Measurements from ENCODE around the gene SMARCE1.

SMARCE1 gene

DNA sequence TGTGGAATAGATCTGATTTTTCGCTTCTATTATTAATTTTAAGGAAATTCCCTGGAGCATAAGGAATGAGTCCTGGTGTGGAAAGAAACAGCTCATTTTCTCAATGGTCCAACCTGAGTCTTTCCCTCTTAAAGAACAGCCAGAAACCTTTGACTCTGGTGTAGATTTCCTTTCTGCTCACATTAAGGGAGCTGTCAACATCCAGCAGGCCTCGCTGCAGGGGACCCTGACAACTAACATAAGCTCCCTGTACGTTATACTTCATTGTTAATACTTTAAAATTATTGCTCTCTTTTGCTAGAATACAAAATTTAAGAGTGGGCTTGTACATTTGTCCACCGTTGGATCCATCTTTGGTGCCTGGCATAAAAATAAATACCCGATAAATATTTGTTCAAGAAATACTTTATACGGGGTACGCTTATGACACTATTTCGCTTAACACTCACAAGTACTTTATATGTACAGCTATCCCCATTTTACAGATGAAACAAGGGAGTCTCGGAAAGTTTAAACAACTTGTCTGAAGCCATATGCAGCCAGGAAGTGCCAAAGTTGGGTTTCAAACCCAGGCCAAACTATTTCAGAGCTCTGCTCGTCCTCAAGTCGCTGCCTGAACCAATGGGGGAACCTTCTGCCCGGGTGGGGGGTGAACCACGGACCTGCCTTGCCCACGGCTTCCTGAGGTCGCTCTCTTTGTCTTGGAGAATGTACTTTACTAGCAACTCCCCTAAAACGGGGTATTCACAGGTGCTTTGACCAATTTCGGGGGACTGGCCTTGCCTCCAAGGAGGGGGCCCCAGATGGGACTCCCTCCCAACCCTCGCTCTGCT lies 611 bp downstream of the SMARCE1 start:
- Histone ChIP-seq H3K36me3 (ENCODE audit: control insufficient read depth in 1 of 2, insufficient read depth in 2 of 2, low read depth in 1 of 2, low read length in 2 of 2) (peaks cover 0 to 35% of the 10 kb centered on the region in 2 experiments), H4K8ac (ENCODE audit: low read length) (peak overlapping the region; percentile 97), H3K79me1 (replicated peaks; ENCODE audit: low read length, poor library complexity, severe bottlenecking) (peaks cover 7% of the 10 kb centered on the region), H3K14ac (ENCODE audit: low read length in 2 of 2) (peak overlapping the region; percentile 43 to 75), H3K4me1 (ENCODE audit: control insufficient read depth, insufficient read depth, low read depth, low read length) (peaks cover 1% of the 10 kb centered on the region), H3K18ac (ENCODE audit: low read depth in 1 of 2, low read length in 2 of 2) (peak overlapping the region; percentile 86 to 100), H2AFZ (ENCODE audit: low read depth, low read length) (peak overlapping the region; percentile 10), H3K9ac (ENCODE audit: low read length) (peak overlapping the region; percentile 98), H3K27me3 (ENCODE audit: control insufficient read depth in 1 of 2, insufficient read depth in 1 of 2, low read length in 2 of 2) (no peaks in the 10 kb centered on the region), H2AK5ac (ENCODE audit: low read length, severe bottlenecking) (peak overlapping the region; percentile 78), H2BK12ac (ENCODE audit: low read length in 2 of 2) (no peak overlapping the region), H2BK15ac (ENCODE audit: low read depth, poor library complexity, severe bottlenecking) (no peak overlapping the region), H3K9me3 (ENCODE audit: control insufficient read depth, low read length) (no peaks in the 10 kb centered on the region), H2BK120ac (ENCODE audit: low read depth, low read length) (peak overlapping the region; percentile 97), H3K4me3 (ENCODE audit: insufficient read depth in 1 of 2, low read depth in 1 of 2, low read length in 2 of 2) (peak overlapping the region; percentile 87 to 98), H3K23ac (ENCODE audit: low read length in 2 of 2) (no peak overlapping the region), H3K27ac (ENCODE audit: low read length, poor library complexity, severe bottlenecking) (peak overlapping the region; percentile 98), H3K4me2 (ENCODE audit: low read length, poor library complexity, severe bottlenecking) (peak overlapping the region; percentile 72), H3K4ac (ENCODE audit: low read depth in 1 of 2, low read length in 2 of 2) (peak overlapping the region; percentile 99 to 100), H2BK5ac (ENCODE audit: low read depth, low read length, poor library complexity, severe bottlenecking) (peak overlapping the region; percentile 97), H4K91ac (ENCODE audit: low read length) (peak overlapping the region; percentile 34)
- WGBS = 21% methylated on average over 16 of the region's 18 CpGs
- DNase-seq = peak; percentile 20

GRCh38 chr17:40645943-40646342 lies 1.7 kb downstream of the SMARCE1 start:
- Histone ChIP-seq H3K4me1 (ENCODE audit: control insufficient read depth, insufficient read depth, low read depth, low read length) (peaks cover 1% of the 10 kb centered on the region), H3K18ac (ENCODE audit: low read depth in 1 of 2, low read length in 2 of 2) (no peak overlapping the region), H3K4me3 (ENCODE audit: insufficient read depth in 1 of 2, low read depth in 1 of 2, low read length in 2 of 2) (peak overlapping the region in 1 of 2 experiments; percentile 98), H3K23ac (ENCODE audit: low read length in 2 of 2) (no peak overlapping the region), H3K9ac (ENCODE audit: low read length) (peak overlapping the region; percentile 98), H3K4me2 (ENCODE audit: low read length, poor library complexity, severe bottlenecking) (no peak overlapping the region), H2AFZ (ENCODE audit: low read depth, low read length) (no peak overlapping the region), H3K27me3 (ENCODE audit: control insufficient read depth in 1 of 2, insufficient read depth in 1 of 2, low read length in 2 of 2) (no peaks in the 10 kb centered on the region), H3K36me3 (ENCODE audit: control insufficient read depth in 1 of 2, insufficient read depth in 2 of 2, low read depth in 1 of 2, low read length in 2 of 2) (peaks cover 0 to 46% of the 10 kb centered on the region in 2 experiments), H2BK120ac (ENCODE audit: low read depth, low read length) (no peak overlapping the region), H2BK5ac (ENCODE audit: low read depth, low read length, poor library complexity, severe bottlenecking) (no peak overlapping the region), H3K79me1 (replicated peaks; ENCODE audit: low read length, poor library complexity, severe bottlenecking) (peaks cover 7% of the 10 kb centered on the region), H3K27ac (ENCODE audit: low read length, poor library complexity, severe bottlenecking) (no peak overlapping the region), H3K9me3 (ENCODE audit: control insufficient read depth, low read length) (no peaks in the 10 kb centered on the region), H4K91ac (ENCODE audit: low read length) (no peak overlapping the region), H2AK5ac (ENCODE audit: low read length, severe bottlenecking) (no peak overlapping the region), H4K8ac (ENCODE audit: low read length) (no peak overlapping the region), H2BK15ac (ENCODE audit: low read depth, poor library complexity, severe bottlenecking) (no peak overlapping the region), H2BK12ac (ENCODE audit: low read length in 2 of 2) (no peak overlapping the region), H3K4ac (ENCODE audit: low read depth in 1 of 2, low read length in 2 of 2) (no peak overlapping the region), H3K14ac (ENCODE audit: low read length in 2 of 2) (no peak overlapping the region)
- 100% methylated on average over 2 of the region's 2 CpGs for WGBS
- DNase-seq = peak; percentile 20

DNA sequence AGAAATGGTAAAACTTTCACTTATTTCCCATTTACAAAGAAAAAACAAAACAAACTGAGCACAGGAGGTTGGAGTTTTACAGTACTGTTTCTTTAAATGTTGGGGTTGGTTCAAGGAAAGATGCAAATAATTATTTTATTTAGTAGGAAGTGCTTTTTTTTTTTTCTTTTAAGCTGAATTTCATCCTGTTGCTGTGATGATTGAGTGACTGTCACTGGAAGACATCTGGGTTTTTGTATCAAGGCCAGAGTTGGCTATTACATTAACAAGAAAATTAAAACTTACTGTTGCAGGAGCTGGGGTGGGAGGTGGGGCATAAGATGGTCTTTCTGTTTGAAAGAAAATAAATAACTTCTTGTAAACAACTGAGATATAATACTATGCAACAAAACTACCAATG lies 2.3 kb downstream of the SMARCE1 start:
- Histone ChIP-seq H2BK12ac (ENCODE audit: low read length in 2 of 2) (no peak overlapping the region), H2AK5ac (ENCODE audit: low read length, severe bottlenecking) (no peak overlapping the region), H3K4ac (ENCODE audit: low read depth in 1 of 2, low read length in 2 of 2) (no peak overlapping the region), H3K27me3 (ENCODE audit: control insufficient read depth in 1 of 2, insufficient read depth in 1 of 2, low read length in 2 of 2) (no peaks in the 10 kb centered on the region), H2BK120ac (ENCODE audit: low read depth, low read length) (no peak overlapping the region), H3K79me1 (replicated peaks; ENCODE audit: low read length, poor library complexity, severe bottlenecking) (peaks cover 7% of the 10 kb centered on the region), H4K8ac (ENCODE audit: low read length) (no peak overlapping the region), H3K14ac (ENCODE audit: low read length in 2 of 2) (no peak overlapping the region), H3K9me3 (ENCODE audit: control insufficient read depth, low read length) (no peaks in the 10 kb centered on the region), H3K18ac (ENCODE audit: low read depth in 1 of 2, low read length in 2 of 2) (no peak overlapping the region), H3K27ac (ENCODE audit: low read length, poor library complexity, severe bottlenecking) (no peak overlapping the region), H2AFZ (ENCODE audit: low read depth, low read length) (no peak overlapping the region), H3K4me2 (ENCODE audit: low read length, poor library complexity, severe bottlenecking) (no peak overlapping the region), H3K23ac (ENCODE audit: low read length in 2 of 2) (no peak overlapping the region), H3K9ac (ENCODE audit: low read length) (peak overlapping the region; percentile 98), H4K91ac (ENCODE audit: low read length) (no peak overlapping the region), H3K4me1 (ENCODE audit: control insufficient read depth, insufficient read depth, low read depth, low read length) (peaks cover 1% of the 10 kb centered on the region), H3K4me3 (ENCODE audit: insufficient read depth in 1 of 2, low read depth in 1 of 2, low read length in 2 of 2) (peak overlapping the region in 1 of 2 experiments; percentile 98), H2BK15ac (ENCODE audit: low read depth, poor library complexity, severe bottlenecking) (no peak overlapping the region), H2BK5ac (ENCODE audit: low read depth, low read length, poor library complexity, severe bottlenecking) (no peak overlapping the region), H3K36me3 (ENCODE audit: control insufficient read depth in 1 of 2, insufficient read depth in 2 of 2, low read depth in 1 of 2, low read length in 2 of 2) (peaks cover 0 to 52% of the 10 kb centered on the region in 2 experiments)
- no peak for DNase-seq

DNA sequence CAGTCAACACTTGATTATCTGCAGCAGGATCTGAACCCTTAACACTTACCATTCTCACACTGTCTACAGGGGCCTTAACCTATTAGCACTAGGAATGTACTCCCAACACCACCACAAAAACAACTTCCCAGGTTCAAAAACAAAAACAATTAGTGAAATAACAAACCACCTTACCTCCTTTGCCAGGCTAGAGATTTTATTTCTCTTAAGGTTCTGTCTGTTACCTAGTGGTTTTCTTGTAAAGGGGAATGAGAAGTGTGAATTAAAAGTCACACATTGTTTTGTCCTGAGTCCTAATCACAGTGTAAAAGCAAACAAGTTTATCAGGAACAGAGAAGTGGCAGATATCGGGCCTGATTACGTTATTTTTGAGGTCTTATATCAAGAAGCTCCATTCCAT lies 9.7 kb downstream of the SMARCE1 start:
- Histone ChIP-seq H4K91ac (ENCODE audit: low read length) (no peak overlapping the region), H3K27me3 (ENCODE audit: control insufficient read depth in 1 of 2, insufficient read depth in 1 of 2, low read length in 2 of 2) (no peaks in the 10 kb centered on the region), H2BK5ac (ENCODE audit: low read depth, low read length, poor library complexity, severe bottlenecking) (no peak overlapping the region), H3K27ac (ENCODE audit: low read length, poor library complexity, severe bottlenecking) (no peak overlapping the region), H4K8ac (ENCODE audit: low read length) (no peak overlapping the region), H3K79me1 (replicated peaks; ENCODE audit: low read length, poor library complexity, severe bottlenecking) (peaks cover 5% of the 10 kb centered on the region), H3K14ac (ENCODE audit: low read length in 2 of 2) (no peak overlapping the region), H2BK120ac (ENCODE audit: low read depth, low read length) (no peak overlapping the region), H3K4me1 (ENCODE audit: control insufficient read depth, insufficient read depth, low read depth, low read length) (peaks cover 2% of the 10 kb centered on the region), H3K4me3 (ENCODE audit: insufficient read depth in 1 of 2, low read depth in 1 of 2, low read length in 2 of 2) (no peak overlapping the region), H3K36me3 (ENCODE audit: control insufficient read depth in 1 of 2, insufficient read depth in 2 of 2, low read depth in 1 of 2, low read length in 2 of 2) (peaks cover 11 to 99% of the 10 kb centered on the region in 2 experiments), H2BK15ac (ENCODE audit: low read depth, poor library complexity, severe bottlenecking) (no peak overlapping the region), H3K4ac (ENCODE audit: low read depth in 1 of 2, low read length in 2 of 2) (no peak overlapping the region), H3K23ac (ENCODE audit: low read length in 2 of 2) (no peak overlapping the region), H3K9ac (ENCODE audit: low read length) (no peak overlapping the region), H2AFZ (ENCODE audit: low read depth, low read length) (no peak overlapping the region), H2AK5ac (ENCODE audit: low read length, severe bottlenecking) (no peak overlapping the region), H3K4me2 (ENCODE audit: low read length, poor library complexity, severe bottlenecking) (no peak overlapping the region), H3K18ac (ENCODE audit: low read depth in 1 of 2, low read length in 2 of 2) (no peak overlapping the region), H2BK12ac (ENCODE audit: low read length in 2 of 2) (no peak overlapping the region), H3K9me3 (ENCODE audit: control insufficient read depth, low read length) (no peaks in the 10 kb centered on the region)
- no peak for DNase-seq
- 80% methylated on average over 1 of the region's 2 CpGs for WGBS

Measured in mesenchymal stem cell (in vitro differentiated cells and primary cell).